ENCODE results near the gene GGNBP2. TPM values are rescaled to one million over a fixed set of nuclear protein-coding genes. Genes with fewer than 3 reads are reported as not detected.

GGNBP2 gene
- polyA plus RNA-seq, 3 donors: 22.3 to 89.5 (median 31.5) TPM

GRCh38 chr17:36617773-36618172, 73.1 kb downstream of the GGNBP2 start:
- Mint-ChIP-seq H3K27ac (peak overlapping the region in 3 of 7 donors; percentile 32 to 73 (median 62)), H3K4me1 (peaks cover 3% of the 10 kb centered on the region), H3K36me3 (no peaks in the 10 kb centered on the region), H3K9me3 (peaks cover 0 to 3% (median 0%) of the 10 kb centered on the region in 7 donors), H3K4me3 (no peak overlapping the region), H3K27me3 (ENCODE audit: low read depth in 3 of 3) (peaks cover 0 to 4% (median 0%) of the 10 kb centered on the region in 3 donors)
- H3K27ac ChIP-seq (ENCODE audit: low read depth in 1 of 2, low read length in 2 of 2): no peak overlapping the region
- WGBS (ENCODE audit: insufficient coverage): 100% methylated on average over 1 of the region's 7 CpGs
- no peaks in the 10 kb centered on the region for H3K36me3 ChIP-seq (replicated peaks in 1 of 2; ENCODE audit: control insufficient read depth in 1 of 2, insufficient read depth in 2 of 2, low read length in 2 of 2)
- no peak overlapping the region for H3K4me2 ChIP-seq (replicated peaks; ENCODE audit: extremely low read depth, low read length, poor library complexity, severe bottlenecking)
- no peak for DNase-seq
- H3K9ac ChIP-seq (ENCODE audit: insufficient read depth, low read length, poor library complexity, severe bottlenecking): peak overlapping the region; percentile 8
- no peaks in the 10 kb centered on the region for H3K9me3 ChIP-seq (replicated peaks in 1 of 2; ENCODE audit: control insufficient read depth in 1 of 2, insufficient read depth in 1 of 2, low read length in 2 of 2)
- H3K4me3 ChIP-seq (replicated peaks in 1 of 3; ENCODE audit: low read depth in 2 of 3, low read length in 3 of 3): no peak overlapping the region
- H4K20me1 ChIP-seq (ENCODE audit: insufficient read depth, low read length): no peaks in the 10 kb centered on the region
- no peak for TF ChIP-seq CTCF (IDR thresholded peaks at IDR 0.05)
- H3K27me3 ChIP-seq (ENCODE audit: control insufficient read depth in 2 of 2, insufficient read depth in 2 of 2, low read length in 2 of 2): no peaks in the 10 kb centered on the region
- no peak overlapping the region for H2AFZ ChIP-seq (ENCODE audit: insufficient read depth, low read depth, low read length, poor library complexity, severe bottlenecking)
- no peaks in the 10 kb centered on the region for H3K79me2 ChIP-seq (ENCODE audit: insufficient read depth, low read length)
- no peaks in the 10 kb centered on the region for H3K4me1 ChIP-seq (ENCODE audit: control insufficient read depth in 1 of 2, insufficient read depth in 2 of 2, low read length in 2 of 2)
- intact Hi-C loops (cut with micrococcal nuclease): no loop called here

- WGBS (ENCODE audit: insufficient coverage): 100% methylated on average over 1 of the region's 3 CpGs
- TF ChIP-seq CTCF (IDR thresholded peaks at IDR 0.05): no peak
- Histone ChIP-seq H3K4me3 (replicated peaks in 1 of 3; ENCODE audit: low read depth in 2 of 3, low read length in 3 of 3) (no peak overlapping the region), H3K79me2 (ENCODE audit: insufficient read depth, low read length) (no peaks in the 10 kb centered on the region), H3K36me3 (replicated peaks in 1 of 2; ENCODE audit: control insufficient read depth in 1 of 2, insufficient read depth in 2 of 2, low read length in 2 of 2) (no peaks in the 10 kb centered on the region), H3K9me3 (replicated peaks in 1 of 2; ENCODE audit: control insufficient read depth in 1 of 2, insufficient read depth in 1 of 2, low read length in 2 of 2) (no peaks in the 10 kb centered on the region), H2AFZ (ENCODE audit: insufficient read depth, low read depth, low read length, poor library complexity, severe bottlenecking) (no peak overlapping the region), H3K27ac (ENCODE audit: low read depth in 1 of 2, low read length in 2 of 2) (no peak overlapping the region), H3K4me1 (ENCODE audit: control insufficient read depth in 1 of 2, insufficient read depth in 2 of 2, low read length in 2 of 2) (peaks cover 6 to 7% of the 10 kb centered on the region in 2 donors), H3K27me3 (ENCODE audit: control insufficient read depth in 2 of 2, insufficient read depth in 2 of 2, low read length in 2 of 2) (no peaks in the 10 kb centered on the region), H4K20me1 (ENCODE audit: insufficient read depth, low read length) (no peaks in the 10 kb centered on the region), H3K9ac (ENCODE audit: insufficient read depth, low read length, poor library complexity, severe bottlenecking) (no peak overlapping the region), H3K4me2 (replicated peaks; ENCODE audit: extremely low read depth, low read length, poor library complexity, severe bottlenecking) (no peak overlapping the region)
- DNase-seq: no peak
- H3K4me3 Mint-ChIP-seq: no peak overlapping the region
- H3K27ac Mint-ChIP-seq: no peak overlapping the region
- H3K27me3 Mint-ChIP-seq (ENCODE audit: low read depth in 3 of 3): peaks cover 0 to 2% (median 0%) of the 10 kb centered on the region in 3 donors
- peaks cover 0 to 7% (median 0%) of the 10 kb centered on the region in 7 donors for H3K9me3 Mint-ChIP-seq
- intact Hi-C loops (cut with micrococcal nuclease): loop anchor here (10.0 kb wide), 1 partner anchor 752 kb away; the partner anchor contains the start of gene C17orf78 (in 2 of the 2)
- no peaks in the 10 kb centered on the region for H3K36me3 Mint-ChIP-seq
- H3K4me1 Mint-ChIP-seq: peaks cover 5% of the 10 kb centered on the region
These were observed 78.6 kb downstream of the GGNBP2 start for GRCh38 chr17:36623281-36623680.

All from CD14-positive monocyte (primary cell).